SJSA1 (cell line): Measurements from ENCODE around the gene TWNK. TPM values are rescaled to one million over a fixed set of nuclear protein-coding genes. Genes with fewer than 3 reads are reported as not detected.
"Not testable (repeated sequence)": the region's sequence is repeated elsewhere in the genome, so short reads cannot be mapped to it uniquely, and the experiment has no call there.

Experiments used
- DNase-seq, 2 experiments: peaks; one replicate each; pipeline ENCODE4 v3.0.0-alpha.2; 2015 to 2020; ENCODE audit warnings: low spot score in 2 of 2, low read depth in 1 of 2
- H3K27ac ChIP-seq: fragments of 250-450 bp; sonication (Bioruptor Pico); 2 replicates; pipeline ENCODE4 v1.5.1; 2020; ENCODE audit warnings: mild to moderate bottlenecking, moderate library complexity
- H3K27me3 ChIP-seq: fragments of 250-450 bp; sonication (Bioruptor Pico); replicated peaks from 2 replicates; pipeline ENCODE4 v1.5.1; 2020; ENCODE audit warnings: mild to moderate bottlenecking, moderate library complexity
- H3K36me3 ChIP-seq: fragments of 250-450 bp; sonication (Bioruptor Pico); 2 replicates; pipeline ENCODE4 v1.5.1; 2020; ENCODE audit warnings: mild to moderate bottlenecking
- H3K4me1 ChIP-seq: fragments of 250-450 bp; sonication (Bioruptor Pico); replicated peaks from 2 replicates; pipeline ENCODE4 v1.6.1; 2021; ENCODE audit warnings: mild to moderate bottlenecking
- H3K4me3 ChIP-seq: fragments of 250-450 bp; sonication (Bioruptor Pico); 2 replicates; pipeline ENCODE4 v1.5.1; 2020; ENCODE audit warnings: mild to moderate bottlenecking
- H3K9me3 ChIP-seq: fragments of 250-450 bp; sonication (Bioruptor Pico); replicated peaks from 2 replicates; pipeline ENCODE4 v1.5.1; 2020; ENCODE audit warnings: mild to moderate bottlenecking
- total RNA-seq: library from RNA; depleted of rRNA; stranded (reverse); fragments of >200 nt; shearing (Covaris generic); gene quantifications from 2 replicates; pipeline ENCODE4 v1.2.3, GENCODE V29; 2014

TWNK gene
- total RNA-seq, 1 experiment from 2014 or later: 4.3 TPM

DNA sequence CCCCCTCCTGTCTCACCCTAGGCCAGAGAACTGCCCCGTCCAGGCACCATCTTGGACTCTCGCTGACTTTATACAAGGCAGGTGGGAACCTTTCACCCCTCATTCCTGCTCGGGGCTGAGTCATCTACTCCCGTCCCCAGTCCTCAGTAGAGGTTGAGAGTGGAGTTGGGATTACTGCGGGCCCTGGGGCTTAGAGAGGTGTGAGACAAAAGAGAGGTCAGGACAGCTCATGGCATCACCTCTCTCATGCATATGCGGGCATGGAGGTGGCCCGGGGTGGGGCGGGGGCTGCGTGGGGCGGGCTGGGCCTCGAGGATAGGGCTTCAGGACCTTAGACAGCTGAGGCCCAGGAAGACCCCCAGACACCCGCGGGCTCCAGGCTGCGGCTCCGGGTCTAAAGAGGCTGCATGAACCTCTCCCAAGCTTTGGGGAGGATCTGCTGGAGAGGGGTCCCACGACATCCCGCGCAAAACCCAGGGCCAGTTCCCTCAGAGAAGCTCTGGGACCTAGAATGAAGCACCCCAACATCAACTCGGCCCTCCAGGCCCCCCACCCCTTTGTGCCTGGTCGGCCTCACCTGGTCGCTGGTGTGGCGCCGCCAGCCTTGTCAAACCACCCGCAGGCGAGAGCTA, 43.3 kb downstream of the TWNK start:
- no peak overlapping the region for H3K27ac ChIP-seq
- no peak for DNase-seq
- no peaks in the 10 kb centered on the region for H3K9me3 ChIP-seq
- no peaks in the 10 kb centered on the region for H3K27me3 ChIP-seq
- H3K36me3 ChIP-seq: peaks cover 10% of the 10 kb centered on the region
- peak overlapping the region; percentile 51 for H3K4me3 ChIP-seq
- H3K4me1 ChIP-seq: peaks cover 34% of the 10 kb centered on the region

DNA sequence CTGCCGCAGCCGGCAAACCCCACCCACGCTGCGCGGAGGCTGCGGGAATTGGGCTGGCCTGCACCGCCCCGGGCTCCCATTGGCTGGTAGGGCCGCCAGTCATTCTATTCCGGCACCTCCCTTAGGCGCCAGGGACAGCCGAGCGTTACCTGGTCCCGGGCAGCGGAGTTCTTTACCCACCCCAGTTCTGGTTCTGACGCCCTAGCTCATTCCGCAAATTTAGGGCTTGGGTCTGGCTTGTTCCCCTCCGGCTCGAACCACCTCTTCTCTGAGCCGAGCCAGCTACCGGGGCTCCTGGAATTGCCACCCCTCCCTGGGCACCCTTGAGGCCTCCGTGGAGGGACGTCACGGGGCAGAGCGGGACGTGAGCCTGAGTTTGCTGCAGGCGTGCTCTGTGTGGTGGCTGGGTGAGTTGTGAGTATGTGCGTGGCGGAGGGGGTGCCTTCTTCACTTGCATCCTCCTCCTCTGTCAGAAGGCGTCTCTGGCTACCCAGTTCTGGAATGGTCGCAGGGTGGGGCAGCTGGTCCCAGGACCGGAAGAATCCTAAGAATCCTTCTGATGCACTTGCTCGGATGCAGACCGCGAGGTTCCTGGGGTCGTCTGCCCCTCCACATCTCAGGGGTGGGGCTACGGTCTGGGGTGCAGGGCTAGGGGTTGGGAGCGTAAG, 43.9 kb downstream of the TWNK start, which contains the start of the genes PDZD7 and SFXN3:
Gene PDZD7, minus strand, starts transcription at position 2 of the 668 bp plus-strand sequence. CDS start 910 bp downstream, outside the sequence.
Gene SFXN3, plus strand, starts transcription at position 107 of the 668 bp plus-strand sequence. CDS start 3,461 bp downstream, outside the sequence.
- Histone ChIP-seq H3K4me1 (peaks cover 34% of the 10 kb centered on the region), H3K36me3 (peaks cover 17% of the 10 kb centered on the region), H3K9me3 (no peaks in the 10 kb centered on the region), H3K27me3 (no peaks in the 10 kb centered on the region), H3K27ac (peak within 1 kb of the TSS; percentile 87), H3K4me3 (peak within 1 kb of the TSS; percentile 51)
- peak; percentile 88 to 96 for DNase-seq

DNA sequence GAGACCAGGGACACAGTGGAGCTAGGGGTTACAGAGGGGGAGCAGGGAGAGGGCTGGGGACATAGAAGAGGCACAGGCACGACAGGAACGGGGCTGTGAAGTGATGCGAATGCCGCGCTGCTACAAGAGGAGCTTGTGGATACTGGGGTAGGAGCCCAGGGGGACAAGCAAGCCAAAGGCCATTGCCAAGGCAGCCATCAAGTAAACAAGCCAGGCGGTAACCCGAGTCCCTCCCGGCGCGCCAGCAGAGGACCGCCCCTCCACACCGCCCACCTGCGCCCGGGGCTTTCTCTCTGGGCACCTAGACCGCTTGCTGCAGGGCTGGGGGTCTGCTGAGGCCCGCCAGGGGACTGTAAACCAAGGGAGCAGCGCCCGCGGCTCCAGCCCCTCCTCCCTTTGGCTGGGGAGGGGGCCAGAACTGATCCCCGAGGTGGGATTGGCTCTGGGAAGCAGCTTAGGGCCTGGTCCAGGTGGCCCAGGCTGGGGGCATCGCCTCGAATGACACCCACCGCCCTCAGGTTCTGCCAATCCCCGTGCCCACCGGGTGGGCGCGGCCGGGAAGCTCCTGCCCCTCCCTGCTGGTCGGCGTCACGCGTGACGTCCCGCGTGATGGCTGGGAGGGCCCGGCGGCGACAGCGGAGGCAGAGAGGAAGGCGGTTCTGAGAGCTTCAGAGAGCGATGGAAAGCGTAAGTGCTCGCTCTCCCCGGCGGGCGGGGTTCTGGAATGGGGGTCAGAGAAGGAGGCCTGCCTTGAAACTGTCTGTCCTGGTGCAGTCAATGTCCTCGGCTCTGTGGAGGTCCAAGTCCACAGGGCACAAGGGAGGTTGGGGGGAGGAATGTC, 44.7 kb downstream of the TWNK start:
- peaks cover 24% of the 10 kb centered on the region for H3K36me3 ChIP-seq
- peak in 1 of 2 experiments; percentile 74 for DNase-seq

DNA sequence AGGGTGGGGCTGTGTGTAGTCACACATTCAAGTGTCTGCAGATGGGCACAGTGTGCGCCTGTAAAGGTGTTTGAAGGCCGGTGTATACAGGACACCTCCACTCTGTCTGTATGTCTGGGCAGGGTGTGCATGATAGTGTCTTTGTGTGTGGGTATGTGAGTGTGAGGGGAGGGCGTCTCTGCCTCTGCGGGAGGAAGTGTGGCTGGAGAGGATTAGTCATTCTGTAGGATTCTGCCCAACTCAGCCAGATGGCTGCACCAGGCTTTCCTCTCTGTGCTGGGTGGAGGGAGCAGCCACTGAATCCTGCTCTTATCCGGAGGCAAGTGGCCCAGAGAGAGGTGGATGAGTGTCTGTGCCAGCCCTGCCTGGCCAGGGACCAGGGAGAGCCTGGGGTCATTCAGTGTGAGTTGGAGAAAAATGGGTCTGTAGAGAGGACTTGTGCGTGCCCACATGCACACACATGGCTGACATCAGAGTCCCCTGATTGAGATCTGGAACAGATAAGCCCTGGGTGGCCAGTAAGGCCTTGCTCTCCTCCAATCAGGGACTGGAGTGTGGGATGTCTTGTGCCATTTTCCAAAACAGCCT, 45.4 kb downstream of the TWNK start:
- peak; percentile 89 to 92 for DNase-seq
- Histone ChIP-seq H3K36me3 (peaks cover 31% of the 10 kb centered on the region), H3K27me3 (no peaks in the 10 kb centered on the region), H3K4me1 (peaks cover 34% of the 10 kb centered on the region), H3K27ac (peak overlapping the region; percentile 87), H3K9me3 (no peaks in the 10 kb centered on the region), H3K4me3 (peak overlapping the region; percentile 51)

More for the DNA sequence above, 44.7 kb downstream of the TWNK start:
- Histone ChIP-seq H3K4me1 (peaks cover 34% of the 10 kb centered on the region), H3K4me3 (peak overlapping the region; percentile 51), H3K27me3 (no peaks in the 10 kb centered on the region), H3K9me3 (no peaks in the 10 kb centered on the region), H3K27ac (peak overlapping the region; percentile 87)

DNA sequence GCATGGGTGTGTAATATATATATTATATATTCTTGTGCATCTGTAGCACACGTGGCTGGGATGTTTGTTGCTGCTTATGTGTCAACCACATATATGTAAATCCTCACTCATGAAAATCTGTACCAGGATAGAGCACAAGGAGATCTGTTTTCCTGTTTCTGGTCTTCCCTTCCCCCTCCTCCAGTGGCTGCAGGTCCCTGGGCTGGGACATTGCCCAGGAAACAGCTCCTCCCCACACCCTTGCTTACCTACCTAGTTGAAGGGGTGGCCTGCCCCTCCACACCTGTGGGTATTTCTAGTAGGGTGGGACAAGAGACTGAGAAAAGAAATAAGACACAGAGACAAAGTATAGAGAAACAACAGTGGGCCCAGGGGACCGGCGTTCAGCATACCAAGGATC, 45.9 kb downstream of the TWNK start:
- H3K9me3 ChIP-seq: no peaks in the 10 kb centered on the region
- no peak for DNase-seq
- no peaks in the 10 kb centered on the region for H3K27me3 ChIP-seq
- peak overlapping the region; percentile 87 for H3K27ac ChIP-seq
- peaks cover 34% of the 10 kb centered on the region for H3K4me1 ChIP-seq
- peak overlapping the region; percentile 51 for H3K4me3 ChIP-seq
- H3K36me3 ChIP-seq: peaks cover 37% of the 10 kb centered on the region

DNA sequence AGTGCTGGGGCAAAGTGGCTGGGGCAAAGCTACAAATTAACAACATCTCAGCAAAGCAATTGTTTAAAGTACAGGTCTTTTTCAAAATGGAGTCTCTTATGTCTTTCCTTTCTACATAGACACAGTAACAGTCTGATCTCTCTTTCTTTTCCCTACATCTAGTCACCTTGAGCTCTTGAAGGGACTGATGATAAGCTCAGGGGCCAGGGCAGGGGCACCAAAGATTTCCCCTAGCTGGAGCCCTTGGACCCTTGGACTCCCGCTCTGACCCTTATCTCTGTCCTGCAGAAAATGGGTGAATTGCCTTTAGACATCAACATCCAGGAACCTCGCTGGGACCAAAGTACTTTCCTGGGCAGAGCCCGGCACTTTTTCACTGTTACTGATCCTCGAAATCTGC, 47.1 kb downstream of the TWNK start:
- H3K4me3 ChIP-seq, H3K9me3 ChIP-seq, DNase-seq, H3K27ac ChIP-seq, H3K27me3 ChIP-seq: not testable (repeated sequence)
- Histone ChIP-seq H3K4me1 (peaks cover 33% of the 10 kb centered on the region), H3K36me3 (peaks cover 45% of the 10 kb centered on the region)

DNA sequence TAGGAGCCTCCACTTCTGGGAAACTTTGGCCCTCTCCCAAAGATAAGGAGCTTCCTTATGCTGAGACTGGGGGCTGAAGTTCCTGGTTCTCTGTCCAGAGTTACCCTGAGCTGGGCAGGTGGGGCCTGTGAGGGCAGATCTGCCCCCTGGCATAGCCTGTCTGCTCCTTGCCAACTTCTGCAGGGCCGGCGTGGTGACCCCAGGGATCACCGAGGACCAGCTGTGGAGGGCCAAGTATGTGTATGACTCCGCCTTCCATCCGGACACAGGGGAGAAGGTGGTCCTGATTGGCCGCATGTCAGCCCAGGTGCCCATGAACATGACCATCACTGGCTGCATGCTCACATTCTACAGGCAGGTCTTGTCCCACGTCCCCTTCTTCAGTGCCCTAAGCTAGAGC, 48.0 kb downstream of the TWNK start:
- no peak for DNase-seq
- peaks cover 29% of the 10 kb centered on the region for H3K4me1 ChIP-seq
- no peak overlapping the region for H3K4me3 ChIP-seq
- H3K36me3 ChIP-seq: peaks cover 51% of the 10 kb centered on the region
- no peak overlapping the region for H3K27ac ChIP-seq
- H3K9me3 ChIP-seq: no peaks in the 10 kb centered on the region
- H3K27me3 ChIP-seq: no peaks in the 10 kb centered on the region

DNA sequence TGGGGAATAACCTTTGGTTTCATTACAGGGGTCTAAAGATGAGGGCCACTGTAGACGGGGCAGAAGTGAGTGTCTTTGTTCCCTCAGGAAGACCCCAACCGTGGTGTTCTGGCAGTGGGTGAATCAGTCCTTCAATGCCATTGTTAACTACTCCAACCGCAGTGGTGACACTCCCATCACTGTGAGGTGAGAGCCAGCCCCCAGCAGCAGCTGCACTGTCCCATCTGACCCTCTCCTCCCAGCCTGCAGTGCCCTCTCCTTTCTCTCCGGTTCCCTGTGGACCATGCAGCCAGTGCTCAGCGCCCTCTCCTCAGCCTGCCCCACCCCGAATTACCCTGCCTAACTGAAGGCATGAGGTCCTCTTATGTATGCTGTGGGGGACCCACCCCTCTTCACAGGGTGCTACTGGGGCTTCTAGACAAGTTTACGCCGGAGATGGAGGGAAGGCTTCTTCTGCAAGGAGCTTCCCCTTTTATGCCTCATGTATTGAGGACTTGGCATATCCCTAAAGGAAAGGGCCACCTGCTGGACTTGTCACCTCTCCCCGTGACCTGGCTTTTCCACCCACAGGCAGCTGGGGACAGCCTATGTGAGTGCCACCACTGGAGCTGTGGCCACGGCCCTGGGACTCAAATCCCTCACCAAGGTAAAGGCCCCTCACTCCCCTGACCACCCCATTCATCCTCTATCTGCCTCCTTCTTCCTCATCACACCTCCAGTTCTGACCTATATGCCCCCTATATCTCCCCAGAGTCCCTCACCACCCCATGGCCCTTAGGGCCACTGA, 48.8 kb downstream of the TWNK start:
- Histone ChIP-seq H3K9me3 (no peaks in the 10 kb centered on the region), H3K4me3 (no peak overlapping the region), H3K4me1 (peaks cover 28% of the 10 kb centered on the region), H3K36me3 (peaks cover 51% of the 10 kb centered on the region), H3K27ac (no peak overlapping the region), H3K27me3 (no peaks in the 10 kb centered on the region)
- no peak for DNase-seq

DNA sequence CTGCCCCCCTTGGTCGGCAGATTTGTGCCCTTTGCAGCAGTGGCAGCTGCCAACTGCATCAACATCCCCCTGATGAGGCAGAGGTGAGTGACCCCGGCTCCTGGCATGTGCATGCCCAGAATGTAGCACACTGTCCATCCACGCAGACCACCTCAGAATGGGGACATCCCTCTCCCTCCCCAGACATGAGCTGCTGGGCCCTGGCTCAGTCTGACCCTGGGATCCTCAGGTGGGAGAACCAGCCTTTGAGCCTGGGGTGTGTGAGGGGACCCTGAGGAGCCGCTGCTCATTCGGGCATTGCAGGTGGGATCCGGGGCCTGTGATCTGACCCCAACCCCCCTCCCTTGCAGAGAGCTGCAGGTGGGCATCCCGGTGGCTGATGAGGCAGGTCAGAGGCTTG, 49.4 kb downstream of the TWNK start:
- no peak for DNase-seq
- Histone ChIP-seq H3K9me3 (no peaks in the 10 kb centered on the region), H3K36me3 (peaks cover 51% of the 10 kb centered on the region), H3K27ac (no peak overlapping the region), H3K4me3 (no peak overlapping the region), H3K27me3 (no peaks in the 10 kb centered on the region), H3K4me1 (peaks cover 23% of the 10 kb centered on the region)

DNA sequence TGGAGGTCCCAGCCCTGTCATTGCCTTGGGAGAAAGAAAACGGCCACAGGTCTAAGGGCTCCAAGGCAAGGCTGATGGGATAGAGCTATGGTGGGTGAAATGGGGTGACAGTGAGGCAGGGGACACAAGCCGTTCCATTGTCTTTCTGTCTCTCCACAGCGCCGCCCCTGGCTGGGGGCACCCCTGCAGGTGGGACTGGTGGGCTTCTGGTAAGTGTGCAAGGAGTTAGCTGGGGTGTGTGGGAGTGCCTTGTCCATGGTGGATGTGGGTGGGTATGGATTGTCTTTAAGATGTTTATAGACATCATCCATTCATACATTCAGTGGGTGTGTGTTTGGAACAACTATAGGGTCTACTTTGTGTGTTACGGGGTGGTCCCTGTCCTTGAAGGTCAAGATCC, 51.1 kb downstream of the TWNK start:
- DNase-seq: no peak
- Histone ChIP-seq H3K4me3 (no peak overlapping the region), H3K27ac (no peak overlapping the region), H3K4me1 (peaks cover 16% of the 10 kb centered on the region), H3K36me3 (peaks cover 51% of the 10 kb centered on the region), H3K9me3 (no peaks in the 10 kb centered on the region), H3K27me3 (no peaks in the 10 kb centered on the region)

DNA sequence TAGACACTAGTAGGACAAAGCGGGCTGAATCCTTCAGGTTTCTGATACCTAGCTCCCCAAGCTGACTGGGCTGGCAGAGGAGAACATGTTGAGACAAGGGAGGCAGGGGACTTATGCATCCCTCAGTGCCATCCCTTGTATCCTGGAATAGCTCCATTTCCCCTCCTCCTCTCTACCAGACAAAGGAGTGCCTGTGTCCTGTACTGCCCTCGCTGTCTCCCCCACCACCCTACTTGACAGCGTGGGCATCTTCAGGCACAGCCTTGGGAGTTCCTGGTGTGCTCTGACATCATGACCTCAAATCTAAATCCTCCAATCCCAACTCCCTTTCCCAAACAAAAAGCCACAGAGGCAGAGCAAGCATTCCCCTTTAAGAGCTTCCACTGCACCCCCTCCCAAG, 52.7 kb downstream of the TWNK start:
- H3K27ac ChIP-seq: no peak overlapping the region
- H3K36me3 ChIP-seq: peaks cover 46% of the 10 kb centered on the region
- H3K9me3 ChIP-seq: no peaks in the 10 kb centered on the region
- peaks cover 17% of the 10 kb centered on the region for H3K4me1 ChIP-seq
- no peak overlapping the region for H3K4me3 ChIP-seq
- DNase-seq: no peak
- no peaks in the 10 kb centered on the region for H3K27me3 ChIP-seq

DNA sequence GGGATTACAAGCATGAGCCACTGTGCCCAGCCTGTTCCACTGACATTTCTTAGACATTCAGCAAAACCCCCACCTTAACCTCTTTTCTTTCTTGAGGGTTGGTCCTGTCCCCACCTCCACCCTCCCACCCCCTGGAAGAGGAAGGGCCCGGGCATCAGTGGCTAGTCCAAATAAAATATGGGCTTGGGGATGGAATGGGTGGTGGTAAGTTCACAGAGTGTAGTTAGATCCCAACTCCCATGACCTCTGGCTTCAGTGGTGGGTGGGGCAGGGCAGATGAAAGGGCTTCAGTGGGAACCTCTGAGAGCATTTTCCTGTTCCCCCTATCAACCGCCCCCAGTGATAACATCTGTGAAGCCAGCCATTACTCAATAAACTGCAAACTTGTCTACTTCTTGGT, 53.5 kb downstream of the TWNK start:
- Histone ChIP-seq H3K4me1 (peaks cover 17% of the 10 kb centered on the region), H3K36me3 (peaks cover 38% of the 10 kb centered on the region), H3K27me3 (no peaks in the 10 kb centered on the region), H3K4me3 (no peak overlapping the region), H3K27ac (no peak overlapping the region), H3K9me3 (no peaks in the 10 kb centered on the region)
- no peak for DNase-seq

DNA sequence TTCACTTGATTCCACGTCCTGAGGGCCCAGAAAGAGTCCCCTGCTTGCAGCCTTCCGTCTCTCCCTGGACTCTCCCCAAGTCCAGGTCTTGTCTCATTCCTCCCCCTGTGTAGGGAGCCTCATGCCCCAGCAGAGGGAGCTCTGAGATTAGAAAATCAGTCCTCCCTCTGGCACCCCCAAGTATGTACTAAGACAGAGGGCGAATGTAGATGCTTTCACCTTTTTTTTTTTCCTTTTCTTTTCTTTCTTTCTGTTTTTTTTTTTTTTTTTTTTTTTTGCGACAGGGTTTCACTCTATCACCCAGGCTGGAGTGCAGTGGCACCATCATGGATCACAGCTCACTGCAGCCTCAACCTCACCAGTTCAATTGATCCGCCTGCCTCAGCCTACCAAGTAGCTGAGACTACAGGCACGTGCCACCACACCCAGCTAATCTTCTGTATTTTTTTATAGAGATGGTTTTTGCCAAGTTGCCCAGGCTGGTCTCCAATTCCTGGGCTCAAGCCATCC, 54.0 kb downstream of the TWNK start:
- peak; percentile 81 to 82 for DNase-seq
- H3K4me3 ChIP-seq: no peak overlapping the region

More for the DNA sequence above, 54.0 kb downstream of the TWNK start:
- H3K4me1 ChIP-seq: peaks cover 17% of the 10 kb centered on the region
- no peaks in the 10 kb centered on the region for H3K27me3 ChIP-seq
- H3K27ac ChIP-seq: no peak overlapping the region
- H3K9me3 ChIP-seq: no peaks in the 10 kb centered on the region
- peaks cover 34% of the 10 kb centered on the region for H3K36me3 ChIP-seq
